GM18526 (cell line): ENCODE measurements around the gene OVCA2.

Experiments used
- POLR2A ChIP-seq: IDR thresholded peaks from 3 replicates; pipeline ENCODE4 v1.6.1; 2011; ENCODE audit not compliant: insufficient read length; ENCODE audit errors: extremely low read depth

Gene OVCA2

GRCh38 chr17:2071455-2072281, 29.8 kb downstream of the OVCA2 start:
- no peak for TF ChIP-seq POLR2A

GRCh38 chr17:2074919-2075318, 33.1 kb downstream of the OVCA2 start:
- TF ChIP-seq POLR2A, result no peak

GRCh38 chr17:2075336-2076086, 33.7 kb downstream of the OVCA2 start:
- TF ChIP-seq POLR2A, result no peak

DNA sequence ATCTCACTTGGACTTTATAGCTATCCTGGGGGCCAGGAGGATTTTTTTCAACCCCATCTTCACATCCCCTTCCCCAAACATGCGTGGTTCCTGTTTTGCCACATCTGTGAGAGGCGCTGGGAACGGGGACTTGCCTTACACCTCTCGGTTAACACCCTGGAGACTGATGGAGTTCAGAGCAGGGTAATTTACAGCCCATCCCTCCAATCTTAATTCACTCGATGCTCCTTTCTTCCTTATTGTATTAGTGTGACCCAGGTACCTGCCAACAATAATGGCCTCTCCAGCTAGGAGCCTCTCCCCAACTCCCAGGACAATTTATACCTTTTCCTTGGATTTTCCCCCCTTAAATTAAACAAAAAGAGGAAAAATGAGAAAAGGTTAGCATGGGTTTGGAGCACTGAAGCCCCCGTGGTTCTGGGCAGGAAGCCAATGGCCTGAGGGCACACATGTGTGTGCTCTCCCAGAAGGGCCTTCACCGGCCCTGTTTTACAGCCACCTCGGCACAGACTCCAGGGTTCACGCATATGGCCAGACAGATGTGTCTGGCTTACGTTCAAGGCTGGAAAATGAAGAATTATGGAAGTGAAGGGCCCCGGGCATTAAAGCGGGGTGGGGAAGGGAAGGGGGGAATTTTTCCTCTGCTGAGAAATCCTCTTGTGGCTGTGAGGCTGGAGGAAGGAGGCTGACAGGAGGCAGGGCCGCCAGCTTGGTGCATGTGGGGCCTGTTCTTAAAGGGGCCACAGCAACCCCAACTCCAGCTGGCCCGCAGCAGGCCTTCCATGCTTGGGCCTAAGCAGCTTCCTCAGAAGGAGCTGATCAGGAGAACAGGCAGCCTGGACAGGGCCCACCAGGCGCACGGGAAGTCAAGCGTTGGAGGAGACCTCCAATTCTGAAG, 34.5 kb downstream of the OVCA2 start:
- no peak for TF ChIP-seq POLR2A

DNA sequence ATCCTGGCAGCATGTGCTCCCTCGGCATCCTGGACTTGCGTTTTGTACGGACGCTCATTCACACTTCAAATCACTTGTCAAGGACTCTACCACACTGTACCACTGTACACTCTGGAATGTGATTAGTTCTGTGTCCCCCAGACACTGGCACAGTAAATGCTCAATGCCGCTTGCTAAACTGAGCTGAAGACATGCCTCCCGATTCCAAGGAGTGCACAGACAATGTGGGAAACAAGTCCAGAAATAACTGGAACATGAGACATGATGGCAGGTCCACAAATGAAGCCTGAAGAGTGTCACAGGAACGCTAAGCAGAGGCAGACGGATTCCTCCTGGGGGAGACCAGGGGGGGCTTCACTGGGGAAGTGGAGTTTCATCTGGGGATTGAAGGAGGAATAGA, 35.2 kb downstream of the OVCA2 start:
- no peak for TF ChIP-seq POLR2A

GRCh38 chr17:2081564-2081963, 39.7 kb downstream of the OVCA2 start:
- no peak for TF ChIP-seq POLR2A

DNA sequence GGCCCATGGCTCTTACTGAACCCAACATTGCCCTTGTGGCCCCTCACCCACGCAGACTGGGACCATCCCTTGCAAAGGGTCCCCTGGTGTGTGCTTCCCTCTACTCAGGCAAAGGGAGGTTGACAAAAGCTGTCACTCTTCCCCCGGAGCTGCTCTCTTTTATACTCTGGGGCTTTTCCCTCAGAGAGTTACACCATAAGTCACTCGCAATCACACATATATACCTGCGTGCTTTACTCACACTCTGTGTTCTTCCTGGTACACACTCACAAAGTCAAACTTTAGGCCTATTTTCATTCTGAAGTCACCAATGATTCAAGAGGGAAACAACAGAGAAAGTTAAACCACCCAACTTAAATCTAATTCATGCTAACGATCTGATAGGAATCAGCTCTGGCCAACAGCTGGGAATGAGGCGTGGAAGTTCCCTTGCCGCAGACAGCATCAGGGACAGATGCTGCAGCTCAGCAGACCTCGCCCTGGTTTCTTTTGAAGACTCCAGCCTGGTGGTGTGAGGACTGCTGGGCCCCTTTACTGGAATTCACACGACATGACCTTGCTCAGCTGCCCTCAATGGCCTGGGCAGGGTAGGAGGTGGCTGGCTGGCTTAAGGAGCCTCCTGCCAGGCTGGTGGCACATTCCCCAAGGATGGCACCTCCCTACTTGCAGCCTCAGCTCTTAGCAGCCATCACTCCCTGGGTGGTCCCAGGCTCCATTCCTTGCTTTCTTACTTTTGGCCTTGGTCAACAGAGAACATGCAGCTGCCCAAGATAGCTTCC, 40.4 kb downstream of the OVCA2 start:
- no peak for TF ChIP-seq POLR2A

DNA sequence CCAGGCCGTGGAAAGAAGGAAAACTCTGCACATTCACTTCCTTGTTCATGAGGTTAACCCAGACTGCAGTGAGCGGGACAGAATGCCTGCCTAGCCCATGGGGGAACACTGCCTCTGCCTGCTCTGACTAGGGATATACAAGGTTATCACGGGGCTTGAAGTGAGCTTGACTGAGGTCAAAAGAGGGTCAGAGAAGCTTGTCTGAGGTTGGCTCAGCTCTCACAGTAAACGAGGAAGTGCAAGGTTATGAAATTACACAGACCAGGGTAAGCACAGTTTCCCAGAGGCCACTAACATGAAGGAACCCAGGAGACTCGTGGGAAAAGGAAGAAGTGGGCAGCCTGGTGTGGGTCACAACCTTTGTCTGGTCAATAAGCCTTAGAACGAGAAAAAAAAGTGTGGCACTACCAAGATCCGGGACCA, 41.8 kb downstream of the OVCA2 start:
- no peak for TF ChIP-seq POLR2A

- no peak for TF ChIP-seq POLR2A
Observed at GRCh38 chr17:2084036-2084765, 42.4 kb downstream of the OVCA2 start.

GRCh38 chr17:2084766-2085647, 43.2 kb downstream of the OVCA2 start:
- TF ChIP-seq POLR2A, result no peak

- no peak for TF ChIP-seq POLR2A
Observed at GRCh38 chr17:2085648-2085949, 43.8 kb downstream of the OVCA2 start.

GRCh38 chr17:2086306-2086705, 44.5 kb downstream of the OVCA2 start:
- no peak for TF ChIP-seq POLR2A

- TF ChIP-seq POLR2A, result no peak
Observed at GRCh38 chr17:2087597-2088211, 45.9 kb downstream of the OVCA2 start.

GRCh38 chr17:2089021-2089422, 47.2 kb downstream of the OVCA2 start:
- TF ChIP-seq POLR2A, result no peak
